HG02759 (cell line): Measurements from ENCODE around the gene PITRM1.

Experiments used
- ATAC-seq: cut with Tn5 transposase; IDR thresholded peaks from one replicate; pipeline ENCODE4 v1.9.1; 2021; ENCODE audit warnings: mild to moderate bottlenecking, moderate library complexity; ENCODE audit not compliant: unreplicated experiment

Gene PITRM1

GRCh38 chr10:3169271-3169670, 3.3 kb downstream of the PITRM1 start:
- no peak for ATAC-seq

GRCh38 chr10:3167611-3168330, 4.8 kb downstream of the PITRM1 start:
- no peak for ATAC-seq

GRCh38 chr10:3166496-3167290, 5.9 kb downstream of the PITRM1 start:
- no peak for ATAC-seq

- no peak for ATAC-seq
These were observed 7.4 kb downstream of the PITRM1 start for GRCh38 chr10:3165196-3165595.

- ATAC-seq: no peak
These were observed 8.7 kb downstream of the PITRM1 start for GRCh38 chr10:3163879-3164278.

GRCh38 chr10:3162533-3162932, 10.0 kb downstream of the PITRM1 start:
- ATAC-seq: no peak

- ATAC-seq: no peak
These were observed 13.4 kb downstream of the PITRM1 start for GRCh38 chr10:3159152-3159551.

- no peak for ATAC-seq
These were observed 17.9 kb downstream of the PITRM1 start for GRCh38 chr10:3154666-3155065.

GRCh38 chr10:3152566-3152935, 20.0 kb downstream of the PITRM1 start:
- no peak for ATAC-seq

- no peak for ATAC-seq
These were observed 20.6 kb downstream of the PITRM1 start for GRCh38 chr10:3151889-3152565.

- ATAC-seq: no peak
These were observed 21.6 kb downstream of the PITRM1 start for GRCh38 chr10:3150961-3151360.

GRCh38 chr10:3150366-3150765, 22.2 kb downstream of the PITRM1 start:
- ATAC-seq: no peak

GRCh38 chr10:3149918-3150317, 22.7 kb downstream of the PITRM1 start:
- ATAC-seq: no peak

GRCh38 chr10:3148994-3149393, 23.6 kb downstream of the PITRM1 start:
- ATAC-seq: no peak

GRCh38 chr10:3148041-3148440, 24.5 kb downstream of the PITRM1 start:
- ATAC-seq: no peak

GRCh38 chr10:3147117-3147820, 25.3 kb downstream of the PITRM1 start:
- ATAC-seq: no peak

GRCh38 chr10:3146289-3146688, 26.3 kb downstream of the PITRM1 start:
- ATAC-seq: no peak

GRCh38 chr10:3145366-3145765, 27.2 kb downstream of the PITRM1 start:
- ATAC-seq: no peak

- ATAC-seq: no peak
These were observed 28.7 kb downstream of the PITRM1 start for GRCh38 chr10:3143791-3144434.

- no peak for ATAC-seq
These were observed 29.2 kb downstream of the PITRM1 start for GRCh38 chr10:3143366-3143765.
